NCI-H2081 treated with DMSO at 0.1 percent for 48 hours (cell line): ENCODE measurements around the gene CERS6.
"Not testable (repeated sequence)": the region's sequence is repeated elsewhere in the genome, so short reads cannot be mapped to it uniquely, and the experiment has no call there.

Experiments used
- DNase-seq: peaks from one replicate; lab custom pipeline; 2025; lab: John Stamatoyannopoulos, UW

Gene CERS6

GRCh38 chr2:168773128-168773527 is 317.1 kb downstream of the CERS6 start:
- no peak for DNase-seq

DNA sequence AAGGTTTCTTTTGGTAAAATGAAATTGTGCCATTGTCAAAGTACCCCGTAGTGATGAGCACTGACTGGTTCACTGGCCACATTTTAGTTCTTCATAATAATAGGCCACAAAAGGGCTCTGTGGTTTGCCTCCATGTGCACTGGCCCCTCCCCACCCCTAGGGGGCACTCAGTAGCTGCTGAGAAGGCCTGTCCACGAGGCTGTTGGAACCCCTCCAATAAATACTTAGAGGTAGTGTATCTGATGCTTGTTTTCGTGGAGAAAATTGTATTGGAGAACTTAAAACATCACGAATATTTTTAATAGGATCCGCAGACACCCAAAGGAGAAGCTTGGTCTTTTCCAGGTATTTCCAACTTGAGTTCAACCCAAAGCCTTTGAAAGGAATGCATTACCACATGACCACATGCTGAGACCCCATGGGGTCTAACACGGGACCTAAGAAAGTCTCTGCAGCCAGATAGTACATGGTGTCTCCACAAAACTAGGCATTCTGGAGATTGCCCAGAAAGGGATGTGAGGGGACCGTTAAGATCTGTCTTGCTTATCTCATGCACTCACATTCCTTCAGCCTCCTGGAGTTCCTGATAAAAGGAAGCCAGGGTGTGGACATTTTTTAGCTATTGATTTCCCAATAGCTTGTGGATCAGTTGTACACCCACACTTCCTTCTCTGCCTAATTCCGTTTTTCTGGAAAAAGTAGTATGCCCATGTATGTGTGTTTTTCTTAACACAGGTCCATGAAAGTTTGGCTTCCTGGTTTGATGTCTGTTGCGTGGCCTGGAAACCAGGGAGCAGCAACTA is 317.8 kb downstream of the CERS6 start:
- no peak for DNase-seq

GRCh38 chr2:168775837-168776236 is 319.8 kb downstream of the CERS6 start:
- DNase-seq: no peak

GRCh38 chr2:168780669-168781071 is 324.6 kb downstream of the CERS6 start:
- no peak for DNase-seq

- DNase-seq: no peak
These were observed 325.2 kb downstream of the CERS6 start for GRCh38 chr2:168781191-168781817.

- no peak for DNase-seq
These were observed 326.2 kb downstream of the CERS6 start for GRCh38 chr2:168782271-168782670.

- DNase-seq: no peak
These were observed 328.9 kb downstream of the CERS6 start for GRCh38 chr2:168784993-168785392.

- DNase-seq: no peak
These were observed 331.2 kb downstream of the CERS6 start for GRCh38 chr2:168787098-168787781.

DNA sequence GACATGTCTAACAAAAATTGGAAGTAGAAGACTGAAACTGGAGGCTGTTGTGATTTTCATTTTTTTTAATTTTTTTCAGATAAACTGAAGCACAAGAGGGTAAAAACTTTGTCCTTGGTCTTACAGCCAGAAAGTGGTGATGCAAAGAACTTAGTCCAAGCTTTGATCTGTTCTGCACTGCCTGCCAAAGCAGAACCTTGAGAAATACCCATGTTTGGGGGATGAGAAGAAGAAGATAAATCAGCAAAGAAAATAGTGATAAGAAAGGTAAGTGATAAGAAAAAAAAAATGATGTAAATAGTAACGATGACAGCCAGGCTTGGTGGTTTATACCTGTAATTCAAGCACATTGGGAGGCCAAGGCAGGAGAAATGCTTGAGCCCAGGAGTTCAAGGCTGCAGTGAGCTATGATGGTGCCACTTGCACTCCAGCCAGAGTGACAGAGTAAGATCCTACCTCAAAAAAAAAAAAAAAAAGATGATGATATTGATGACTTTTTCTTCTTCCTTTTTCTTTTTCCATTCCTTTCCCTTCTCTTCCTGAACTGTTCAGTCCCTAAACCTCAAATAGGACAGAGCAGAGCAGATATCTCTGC is 331.8 kb downstream of the CERS6 start:
- no peak for DNase-seq

DNA sequence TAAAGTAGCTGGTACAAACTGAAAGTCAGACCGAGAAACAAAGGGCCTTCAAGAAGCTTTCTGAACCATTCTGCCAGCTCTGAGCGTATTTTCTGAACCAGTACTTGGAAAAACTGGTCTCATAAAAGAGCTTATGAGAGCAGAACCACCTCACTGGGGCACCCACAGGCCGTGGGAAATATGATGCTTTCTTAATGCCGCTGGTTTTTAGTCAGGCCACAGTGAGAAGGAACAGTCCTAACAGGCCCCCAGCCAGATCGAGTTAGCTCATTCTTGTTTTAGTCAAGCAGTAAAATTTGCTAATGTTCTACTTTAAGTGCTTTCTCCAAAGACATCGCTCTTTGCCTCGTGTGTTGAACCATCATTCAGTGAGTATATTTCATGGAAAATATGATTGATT is 333.7 kb downstream of the CERS6 start:
- no peak for DNase-seq

DNA sequence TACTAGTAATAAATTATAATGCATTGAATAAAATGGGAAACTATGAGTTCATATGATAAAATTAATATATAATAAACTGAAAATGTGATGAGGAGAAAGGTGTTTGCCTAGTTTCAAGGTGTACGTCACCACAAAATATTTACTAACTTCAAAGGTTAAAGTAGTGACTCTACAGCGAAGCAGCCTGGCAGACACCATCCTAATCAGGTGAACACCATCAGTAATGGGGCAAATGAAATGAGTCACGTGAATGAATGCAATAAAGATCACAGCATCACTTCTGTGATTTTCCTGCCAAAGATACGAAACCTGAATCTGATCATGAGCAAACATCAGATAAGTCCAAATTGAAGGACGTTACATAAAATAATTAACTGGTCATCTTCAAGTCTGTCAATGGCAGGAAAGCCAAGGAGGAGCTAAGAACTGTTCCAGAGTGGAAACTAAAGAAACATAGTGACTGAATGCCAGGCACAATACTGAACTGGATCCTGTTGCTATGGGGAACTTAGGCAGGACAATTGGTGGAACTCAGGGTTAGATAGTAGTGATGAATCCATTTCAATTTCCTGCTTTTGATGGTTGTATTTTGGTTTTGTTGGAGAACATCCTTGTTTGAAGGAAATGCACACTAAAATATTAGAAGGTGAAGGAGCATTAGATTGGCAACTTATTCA is 334.3 kb downstream of the CERS6 start:
- DNase-seq: no peak

GRCh38 chr2:168791140-168791539 is 335.1 kb downstream of the CERS6 start:
- DNase-seq: not testable (repeated sequence)

DNA sequence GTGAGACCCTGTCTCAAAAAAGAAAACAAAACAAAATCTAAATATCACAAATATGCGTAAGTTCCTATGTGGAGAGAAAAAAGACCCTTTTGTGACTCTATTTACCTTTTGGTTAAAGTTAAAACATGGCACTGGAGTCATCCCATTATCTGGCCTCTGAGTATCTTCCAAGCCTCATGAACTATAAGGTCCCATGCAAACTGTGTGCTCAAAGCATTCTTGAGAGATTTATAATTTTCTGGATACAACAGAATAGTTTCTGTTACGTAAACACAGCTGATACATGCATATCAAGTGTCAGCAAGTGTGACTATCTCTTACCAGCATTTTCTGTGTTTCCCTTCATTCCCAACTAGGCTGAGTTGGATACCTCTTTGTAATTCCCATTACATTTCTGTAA is 337.5 kb downstream of the CERS6 start:
- DNase-seq: no peak

DNA sequence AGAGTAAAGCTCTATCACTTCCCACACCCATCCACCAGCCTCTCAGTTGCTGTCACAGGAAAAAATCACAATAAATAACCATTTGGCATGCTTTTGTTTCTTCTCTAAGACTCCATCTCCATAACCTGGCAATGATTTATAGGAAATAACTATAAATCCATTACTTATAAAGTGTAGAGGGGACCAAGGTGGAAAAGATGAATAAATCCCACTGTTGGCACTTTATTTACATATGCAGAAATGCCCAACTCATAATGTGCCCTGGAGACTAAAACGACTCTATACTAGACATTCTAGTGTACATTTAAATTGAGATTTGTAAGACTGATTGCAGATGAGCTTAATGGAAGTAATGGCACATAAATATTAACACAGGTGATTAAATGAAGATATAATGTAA is 338.9 kb downstream of the CERS6 start:
- no peak for DNase-seq

DNA sequence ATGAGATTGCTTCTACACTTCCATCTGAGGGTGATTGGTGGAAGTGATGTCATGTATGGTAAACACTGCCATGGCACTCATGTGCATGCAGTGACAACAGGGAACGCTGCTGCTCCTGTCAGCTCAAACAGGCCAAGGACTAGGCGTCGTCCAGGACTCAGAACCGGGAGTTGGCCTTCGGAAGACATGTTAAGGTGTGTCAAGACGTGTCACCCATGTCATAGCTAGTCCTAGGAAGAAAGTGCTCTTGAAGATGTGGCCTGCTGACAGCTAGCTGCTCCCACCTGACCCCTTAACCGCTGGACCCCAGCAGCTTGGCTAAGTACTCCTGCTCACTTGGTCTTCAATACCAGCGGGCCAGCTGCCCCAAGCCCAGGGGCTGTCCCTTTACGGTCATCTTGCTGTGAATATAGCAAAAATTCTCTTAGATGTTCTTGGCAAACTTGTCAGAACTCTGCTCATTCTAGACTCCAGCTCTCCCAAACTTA is 340.1 kb downstream of the CERS6 start:
- DNase-seq: no peak

- no peak for DNase-seq
These were observed 340.7 kb downstream of the CERS6 start for GRCh38 chr2:168796583-168797285.

DNA sequence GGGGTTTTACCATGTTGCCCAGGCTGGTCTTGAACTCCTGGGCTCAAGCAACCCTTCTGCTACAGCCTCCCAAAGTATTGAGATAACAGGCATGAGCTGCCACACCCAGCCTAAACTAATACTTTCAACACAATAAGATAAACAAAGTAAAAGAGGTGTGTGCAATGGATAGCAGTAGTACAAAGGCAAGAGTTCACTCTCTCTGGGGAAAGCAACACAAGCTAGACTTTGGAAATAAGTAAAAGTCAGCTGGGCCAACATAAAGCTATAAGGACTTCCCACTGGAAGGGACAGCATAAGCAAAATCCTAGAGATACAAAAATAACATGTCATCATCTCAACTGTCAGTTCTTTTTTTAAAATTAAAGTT is 341.2 kb downstream of the CERS6 start:
- DNase-seq: no peak

GRCh38 chr2:168798076-168798887 is 342.2 kb downstream of the CERS6 start:
- DNase-seq: no peak

- DNase-seq: no peak
These were observed 342.9 kb downstream of the CERS6 start for GRCh38 chr2:168798888-168799410.

DNA sequence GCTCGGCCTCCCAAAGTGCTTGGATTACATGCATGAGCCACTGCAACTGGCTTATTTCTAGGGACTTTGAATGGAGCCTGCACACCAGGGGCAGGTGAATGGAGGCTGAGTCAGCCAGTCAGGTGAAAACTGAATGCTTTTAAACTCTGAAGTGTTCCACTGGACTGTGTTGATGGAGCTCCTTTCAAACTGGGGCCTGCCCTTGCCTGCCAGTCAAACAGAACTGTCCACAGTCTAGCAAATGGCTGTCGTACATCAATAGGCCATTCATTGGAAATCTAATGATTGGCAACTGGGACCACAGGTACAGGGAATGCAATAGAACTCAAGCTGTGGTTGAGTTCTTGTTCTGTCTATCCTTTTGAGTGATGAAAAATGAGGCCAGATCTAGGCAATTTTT is 345.4 kb downstream of the CERS6 start:
- no peak for DNase-seq
